PFSK-1 (cell line): ENCODE data around the gene TMEM30A.

ENCODE experiments used
- FOXP2 ChIP-seq: optimal IDR thresholded peaks from 2 replicates; pipeline ENCODE3; 2011; ENCODE audit warnings: borderline replicate concordance, control low read depth, inconsistent platforms; ENCODE audit not compliant: insufficient read depth; ENCODE audit errors: extremely low read length, extremely low read depth
- POLR2AphosphoS5 ChIP-seq: IDR thresholded peaks from 2 replicates; pipeline ENCODE4 v1.6.1; 2012; ENCODE audit warnings: low read depth, mild to moderate bottlenecking, control low read depth, low read length, moderate library complexity
- REST ChIP-seq, 2 experiments: IDR thresholded peaks; 2 replicates each; pipeline versions ENCODE4 v1.6.1 to v1.8.0; 2011 to 2012; ENCODE audit warnings: low read depth in 2 of 2, low read length in 2 of 2, control low read depth in 1 of 2, inconsistent platforms in 1 of 2, mild to moderate bottlenecking in 1 of 2, moderate library complexity in 1 of 2; ENCODE audit not compliant: insufficient read depth in 1 of 2
- SIN3A ChIP-seq: IDR thresholded peaks from 2 replicates; pipeline ENCODE4 v1.6.1; 2012; ENCODE audit warnings: mild to moderate bottlenecking, low read length, moderate library complexity, borderline replicate concordance; ENCODE audit not compliant: insufficient read depth
- TAF1 ChIP-seq: IDR thresholded peaks from 2 replicates; pipeline ENCODE4 v1.6.1; 2012; ENCODE audit warnings: low read length, control low read depth, borderline replicate concordance; ENCODE audit not compliant: insufficient read depth

The TMEM30A gene

GRCh38 chr6:75308250-75308988 lies 23.8 kb upstream of the TMEM30A start:
- TF ChIP-seq FOXP2 (no peak), REST (IDR thresholded peaks at IDR 0.05; ENCODE audit: insufficient read depth in 1 of 2, low read depth in 2 of 2, low read length in 2 of 2) (no peak), SIN3A (no peak)

GRCh38 chr6:75307364-75308004 lies 22.9 kb upstream of the TMEM30A start:
- no peak for TF ChIP-seq POLR2AphosphoS5
- no peak for TF ChIP-seq FOXP2
- TF ChIP-seq TAF1, result no peak
- TF ChIP-seq REST (IDR thresholded peaks at IDR 0.05; ENCODE audit: insufficient read depth in 1 of 2, low read depth in 2 of 2, low read length in 2 of 2), result no peak
- TF ChIP-seq SIN3A, result no peak

GRCh38 chr6:75306064-75306463 lies 21.5 kb upstream of the TMEM30A start:
- TF ChIP-seq SIN3A, result no peak
- no peak for TF ChIP-seq FOXP2
- no peak for TF ChIP-seq TAF1
- no peak for TF ChIP-seq POLR2AphosphoS5
- no peak for TF ChIP-seq REST (IDR thresholded peaks at IDR 0.05; ENCODE audit: insufficient read depth in 1 of 2, low read depth in 2 of 2, low read length in 2 of 2)

GRCh38 chr6:75305573-75305972 lies 21.0 kb upstream of the TMEM30A start:
- TF ChIP-seq TAF1, result no peak
- no peak for TF ChIP-seq SIN3A
- TF ChIP-seq POLR2AphosphoS5, result no peak
- no peak for TF ChIP-seq FOXP2
- no peak for TF ChIP-seq REST (IDR thresholded peaks at IDR 0.05; ENCODE audit: insufficient read depth in 1 of 2, low read depth in 2 of 2, low read length in 2 of 2)
